NOMO-1 treated with DMSO at 0.1 percent for 48 hours (cell line): ENCODE measurements around the gene STMN3.
A peak's percentile ranks its signal among the peaks of the same experiment; 100 is the strongest.

Experiments
- DNase-seq: peaks from one replicate; lab custom pipeline; 2025; ENCODE audit not compliant: unreplicated experiment; lab: John Stamatoyannopoulos, UW

STMN3 gene

DNA sequence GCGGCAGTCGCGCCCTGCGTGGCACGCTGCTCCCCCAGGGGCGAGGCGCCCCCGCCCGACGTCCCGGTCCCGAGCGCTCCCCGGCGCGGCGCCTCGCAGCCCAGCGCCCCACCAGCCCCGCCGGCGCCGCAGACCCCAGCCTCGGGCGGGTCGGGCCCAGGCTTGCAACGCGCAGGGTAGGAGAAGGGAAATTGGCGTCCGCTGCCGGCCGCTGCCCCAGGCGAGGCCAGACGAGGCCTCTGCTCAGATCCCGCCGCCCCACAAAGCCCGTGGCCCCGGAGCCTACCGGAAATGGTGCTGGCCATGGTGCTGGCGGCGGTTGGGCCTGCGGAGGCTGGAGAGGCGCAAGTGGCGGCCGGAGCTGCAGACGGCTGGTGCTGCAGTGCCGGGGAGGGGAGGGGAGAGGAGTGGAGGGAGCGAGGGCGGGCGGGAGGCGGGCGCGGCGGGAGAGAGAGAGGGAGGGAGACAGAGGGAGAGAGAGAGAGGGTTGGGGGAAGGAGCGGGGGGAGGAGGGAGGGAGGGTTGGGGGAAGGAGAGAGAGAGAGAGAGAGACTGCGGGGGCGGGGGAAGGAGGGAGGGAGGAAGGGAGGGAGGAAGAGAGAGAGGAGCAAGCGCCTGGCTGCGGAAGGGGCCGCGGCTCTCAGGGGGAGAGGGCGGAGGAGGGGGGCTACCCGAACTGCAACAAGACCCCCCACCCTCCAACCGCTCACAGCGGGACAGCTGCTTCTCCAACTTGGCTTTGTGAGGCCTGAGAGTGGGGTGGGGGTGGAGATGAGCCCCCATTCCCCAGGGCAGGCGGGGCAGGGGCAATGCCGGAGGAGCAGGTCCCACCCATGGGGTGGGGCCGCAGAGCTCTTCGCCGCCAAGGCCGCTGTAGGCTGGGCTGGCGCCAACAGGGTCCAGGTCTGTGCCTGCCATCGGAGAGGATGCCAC is at the start of gene STMN3:
STMN3 (minus strand) TSS at position 384 of the 933 bp plus-strand sequence; CDS start at position 305, 79 bp downstream.
- DNase-seq: peak; percentile 81

DNA sequence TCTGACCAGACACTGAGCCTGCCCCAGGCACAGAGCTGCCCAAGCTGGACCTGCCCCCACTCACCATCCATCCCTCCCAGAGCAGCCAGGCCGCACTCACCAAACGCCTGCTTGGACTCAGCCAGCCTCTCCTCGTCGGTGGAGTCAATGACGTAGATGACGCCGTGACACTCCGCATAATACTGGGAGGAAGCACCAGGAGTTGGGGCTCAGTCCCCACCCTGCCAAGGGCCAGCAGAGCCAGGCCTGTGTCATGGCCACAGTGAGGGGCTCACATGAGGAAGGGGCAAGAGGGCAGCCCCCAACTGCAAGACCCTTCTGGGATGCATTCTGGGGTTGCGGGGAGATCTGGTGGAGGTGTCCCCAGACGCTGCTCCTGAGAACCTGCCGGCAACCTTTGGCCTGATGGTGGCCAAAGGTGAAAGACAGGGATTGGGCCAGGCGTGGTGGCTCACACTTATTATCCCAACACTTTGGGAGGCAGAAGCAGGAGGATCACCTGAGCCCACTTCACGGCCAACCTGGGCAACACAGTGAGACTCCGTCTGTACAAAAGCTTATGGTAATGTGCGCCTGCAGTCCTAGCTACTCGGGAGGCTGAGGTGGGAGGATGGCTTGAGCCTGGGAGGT is 48.9 kb upstream of the STMN3 start:
- DNase-seq: no peak

DNA sequence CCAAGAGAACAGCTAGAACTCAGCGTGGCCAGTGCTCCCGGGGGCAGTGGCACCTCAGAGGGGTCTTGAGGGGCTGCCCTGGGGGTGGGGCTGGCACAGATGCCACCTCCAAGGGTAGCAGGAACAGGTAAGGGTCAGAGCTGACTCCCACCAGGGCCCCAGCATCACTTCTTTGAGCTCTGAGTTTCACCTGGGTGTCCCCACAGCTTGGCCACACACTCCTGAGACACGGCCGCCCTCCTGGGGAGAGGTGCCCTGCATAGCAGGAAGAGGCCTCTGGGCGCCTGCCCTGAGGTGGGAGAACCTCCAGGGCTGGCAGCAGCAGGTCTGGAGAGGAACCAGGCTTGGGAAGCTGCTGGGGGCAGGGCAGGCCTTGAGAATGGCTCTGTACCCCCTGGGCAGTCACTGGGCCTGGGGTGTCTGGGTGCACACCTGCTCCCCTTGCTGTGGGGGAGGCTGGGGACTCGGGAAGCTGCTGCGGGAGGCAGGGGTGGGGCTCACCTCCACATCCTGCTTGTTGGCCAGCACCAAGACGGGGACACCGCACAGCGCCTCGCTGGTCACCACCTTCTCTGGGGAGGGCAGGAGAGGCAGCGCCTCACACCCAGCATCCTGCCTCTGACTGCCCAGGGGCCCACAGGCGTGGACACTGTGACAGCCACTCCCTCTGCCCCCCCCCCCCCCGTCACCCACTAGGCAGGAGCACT is 48.3 kb upstream of the STMN3 start:
- DNase-seq: no peak

DNA sequence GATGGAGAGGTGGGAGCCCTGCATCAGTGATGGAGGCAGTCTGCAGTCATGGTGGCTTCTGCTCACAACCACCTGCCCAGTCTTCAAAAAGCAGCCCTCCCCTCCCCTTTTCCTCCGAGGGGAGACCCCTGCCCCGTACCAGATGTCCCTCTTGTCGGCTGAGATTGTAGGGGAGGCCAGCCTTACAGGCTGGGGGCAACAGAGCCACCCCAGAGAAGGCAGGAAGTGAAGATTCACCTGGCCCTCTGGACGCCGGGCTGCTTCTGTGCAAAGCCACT is 47.8 kb upstream of the STMN3 start:
- no peak for DNase-seq

DNA sequence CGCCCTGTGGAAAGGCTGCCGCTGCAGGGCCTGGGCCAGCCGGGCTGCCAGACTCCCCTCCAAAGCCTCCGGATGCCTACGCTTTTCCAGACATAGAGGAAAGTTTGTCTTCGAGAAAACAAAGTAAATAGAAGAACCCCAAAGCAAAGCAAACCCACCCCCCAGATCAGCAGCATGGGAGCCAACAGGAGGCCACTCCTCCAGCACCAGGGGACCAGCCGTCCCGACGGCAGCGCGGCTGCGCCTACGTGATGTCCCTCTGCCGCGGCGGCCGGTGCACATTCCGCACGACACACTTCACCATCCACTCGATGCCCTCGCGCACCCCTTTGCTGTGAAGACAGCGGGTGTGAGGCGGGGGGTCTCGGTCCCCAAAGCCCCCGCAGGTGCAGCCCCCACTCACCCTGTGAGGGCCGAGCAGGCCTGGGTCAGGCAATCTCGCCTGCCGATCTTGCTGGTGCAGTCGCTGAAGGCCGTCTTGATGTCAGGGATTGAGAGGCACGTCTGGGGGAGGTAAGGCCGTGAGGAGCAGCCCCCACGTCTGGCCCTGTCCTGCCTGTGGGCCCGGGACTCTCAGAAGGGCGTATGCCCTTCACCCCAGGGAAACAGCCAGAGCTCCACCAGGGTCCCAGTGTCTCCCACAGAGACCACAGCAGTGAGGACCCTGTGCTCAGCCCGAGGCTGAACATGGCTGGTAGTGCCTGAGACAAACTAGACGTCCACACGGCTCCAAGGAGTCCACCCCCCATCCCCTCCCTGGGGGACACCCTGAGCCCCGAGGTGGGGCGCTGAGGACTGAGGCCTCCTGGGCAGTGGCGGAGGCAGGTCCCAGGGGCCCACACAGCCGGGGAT is 47.2 kb upstream of the STMN3 start:
- no peak for DNase-seq

DNA sequence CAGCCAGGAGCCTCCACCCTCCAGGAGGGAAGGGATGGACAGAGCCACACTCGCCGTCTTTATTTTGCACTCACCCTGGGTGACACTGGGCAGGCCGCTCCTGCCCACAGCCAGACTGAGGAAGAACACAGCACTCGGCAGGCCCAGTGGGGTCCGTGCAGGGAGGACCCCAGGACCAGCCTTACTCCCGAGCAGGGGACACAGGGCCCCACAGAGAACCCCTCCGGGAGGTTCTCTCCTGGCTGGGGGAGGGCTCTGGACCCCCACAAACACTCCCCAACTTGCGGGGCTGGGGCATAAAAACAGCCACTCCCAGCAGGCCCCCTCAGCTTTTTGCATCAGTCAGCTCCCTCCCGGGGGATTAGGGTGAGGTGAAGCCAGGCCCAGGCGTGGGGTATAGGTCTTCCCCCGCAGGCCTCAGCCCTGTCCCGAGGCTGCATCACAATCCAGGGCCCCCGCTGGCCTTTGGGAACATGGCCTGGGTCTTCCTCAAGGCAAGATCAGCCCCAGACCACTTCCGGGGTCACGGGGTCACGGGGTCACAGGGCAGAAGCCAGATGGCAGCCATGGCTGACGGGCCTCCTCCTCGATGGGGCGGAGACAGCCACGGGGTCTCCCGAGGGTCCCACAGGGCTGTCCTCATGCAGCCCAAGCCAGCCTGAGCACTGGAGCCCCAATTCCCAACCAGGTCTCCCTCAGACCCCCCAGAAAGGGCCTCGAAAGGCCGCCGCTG is 46.4 kb upstream of the STMN3 start:
- no peak for DNase-seq

DNA sequence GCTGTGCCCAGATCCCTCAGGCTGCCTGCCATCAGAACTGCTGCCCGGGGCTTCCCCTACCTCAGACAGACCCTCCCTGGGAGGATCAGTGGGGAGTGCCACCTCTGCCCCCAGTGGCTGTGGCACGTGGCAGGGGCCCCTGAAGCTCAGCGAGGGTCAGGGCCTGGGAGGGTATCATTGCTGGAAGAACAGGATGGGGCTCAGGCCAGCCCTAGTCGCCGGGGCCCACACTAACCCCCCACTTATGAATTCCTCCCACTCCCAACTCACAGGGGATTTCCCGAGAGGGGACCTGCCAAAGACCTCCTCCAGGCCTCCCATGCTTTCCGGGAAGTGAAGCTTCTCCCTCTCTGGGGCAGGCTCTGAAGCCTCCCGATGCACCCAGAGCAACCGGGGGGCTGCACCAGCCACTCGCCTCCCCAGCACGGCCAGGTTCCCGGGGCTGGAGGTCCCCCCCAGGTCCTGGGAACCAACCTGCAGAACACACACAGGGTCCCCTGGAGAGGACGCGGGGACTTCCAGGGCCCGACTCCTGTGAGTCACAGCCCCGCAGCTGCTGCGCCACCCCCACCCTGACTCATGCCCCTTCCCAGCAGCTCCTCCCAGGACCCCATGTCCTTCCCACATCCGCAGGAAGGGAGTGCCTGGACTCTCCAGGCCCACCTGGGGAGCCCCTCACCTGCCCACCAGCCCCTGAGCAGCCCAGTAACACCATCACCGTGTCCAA is 45.7 kb upstream of the STMN3 start:
- no peak for DNase-seq

DNA sequence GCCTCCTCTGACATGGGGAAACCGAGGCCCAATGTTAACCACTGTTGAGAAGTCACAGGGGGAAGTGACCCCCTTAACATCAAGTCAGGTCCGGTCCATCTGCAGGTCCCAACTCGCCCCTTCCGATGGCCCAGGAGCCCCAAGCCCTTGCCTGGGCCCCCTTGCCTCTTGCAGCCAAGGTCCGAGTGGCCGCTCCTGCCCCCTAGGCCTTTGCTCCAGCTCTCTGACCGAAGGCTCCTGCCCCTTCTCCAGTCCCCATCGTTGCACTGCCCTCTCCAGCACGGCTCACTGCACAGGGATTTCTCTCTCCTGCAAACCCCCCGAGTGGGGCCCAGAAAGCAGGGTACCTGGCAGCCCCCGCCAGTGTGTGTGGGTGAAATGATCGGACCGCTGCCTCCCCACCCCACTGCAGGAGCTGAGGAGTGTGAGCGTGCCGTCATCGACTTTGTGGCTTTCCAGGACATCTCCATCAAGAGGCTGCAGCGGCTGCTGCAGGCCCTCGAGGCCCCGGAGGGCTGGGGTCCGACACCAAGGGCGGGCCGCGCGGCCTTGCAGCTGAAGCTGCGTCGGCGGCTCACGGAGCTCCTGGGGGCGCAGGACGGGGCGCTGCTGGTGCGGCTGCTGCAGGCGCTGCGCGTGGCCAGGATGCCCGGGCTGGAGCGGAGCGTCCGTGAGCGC is 44.8 kb upstream of the STMN3 start:
- no peak for DNase-seq

DNA sequence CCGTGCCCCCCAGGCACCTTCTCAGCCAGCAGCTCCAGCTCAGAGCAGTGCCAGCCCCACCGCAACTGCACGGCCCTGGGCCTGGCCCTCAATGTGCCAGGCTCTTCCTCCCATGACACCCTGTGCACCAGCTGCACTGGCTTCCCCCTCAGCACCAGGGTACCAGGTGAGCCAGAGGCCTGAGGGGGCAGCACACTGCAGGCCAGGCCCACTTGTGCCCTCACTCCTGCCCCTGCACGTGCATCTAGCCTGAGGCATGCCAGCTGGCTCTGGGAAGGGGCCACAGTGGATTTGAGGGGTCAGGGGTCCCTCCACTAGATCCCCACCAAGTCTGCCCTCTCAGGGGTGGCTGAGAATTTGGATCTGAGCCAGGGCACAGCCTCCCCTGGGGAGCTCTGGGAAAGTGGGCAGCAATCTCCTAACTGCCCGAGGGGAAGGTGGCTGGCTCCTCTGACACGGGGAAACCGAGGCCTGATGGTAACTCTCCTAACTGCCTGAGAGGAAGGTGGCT is 44.2 kb upstream of the STMN3 start:
- no peak for DNase-seq

DNA sequence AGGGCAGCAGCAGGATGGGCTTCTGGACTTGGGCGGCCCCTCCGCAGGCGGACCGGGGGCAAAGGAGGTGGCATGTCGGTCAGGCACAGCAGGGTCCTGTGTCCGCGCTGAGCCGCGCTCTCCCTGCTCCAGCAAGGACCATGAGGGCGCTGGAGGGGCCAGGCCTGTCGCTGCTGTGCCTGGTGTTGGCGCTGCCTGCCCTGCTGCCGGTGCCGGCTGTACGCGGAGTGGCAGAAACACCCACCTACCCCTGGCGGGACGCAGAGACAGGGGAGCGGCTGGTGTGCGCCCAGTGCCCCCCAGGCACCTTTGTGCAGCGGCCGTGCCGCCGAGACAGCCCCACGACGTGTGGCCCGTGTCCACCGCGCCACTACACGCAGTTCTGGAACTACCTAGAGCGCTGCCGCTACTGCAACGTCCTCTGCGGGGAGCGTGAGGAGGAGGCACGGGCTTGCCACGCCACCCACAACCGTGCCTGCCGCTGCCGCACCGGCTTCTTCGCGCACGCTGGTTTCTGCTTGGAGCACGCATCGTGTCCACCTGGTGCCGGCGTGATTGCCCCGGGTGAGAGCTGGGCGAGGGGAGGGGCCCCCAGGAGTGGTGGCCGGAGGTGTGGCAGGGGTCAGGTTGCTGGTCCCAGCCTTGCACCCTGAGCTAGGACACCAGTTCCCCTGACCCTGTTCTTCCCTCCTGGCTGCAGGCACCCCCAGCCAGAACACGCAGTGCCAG is 43.6 kb upstream of the STMN3 start, which contains the start of gene TNFRSF6B:
TNFRSF6B (plus strand) TSS at position 25 of the 729 bp plus-strand sequence; CDS start at position 141, 116 bp downstream.
- no peak for DNase-seq

DNA sequence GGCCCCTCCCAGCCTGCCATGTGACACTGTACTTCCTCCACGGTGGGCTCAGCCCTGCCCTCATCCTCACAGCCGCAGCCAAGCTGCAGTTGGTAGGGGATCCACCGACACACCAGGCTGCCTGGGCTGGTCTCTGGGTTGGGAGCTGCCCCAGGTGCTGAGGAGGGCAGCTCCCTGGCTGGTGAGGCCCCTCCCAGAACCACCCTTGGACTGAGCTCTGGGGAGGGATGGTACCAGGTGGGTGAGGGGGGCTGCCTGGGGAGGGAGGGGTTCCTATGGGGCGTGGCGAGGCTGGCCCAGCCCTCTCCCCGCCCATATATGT is 43.0 kb upstream of the STMN3 start:
- DNase-seq: no peak

DNA sequence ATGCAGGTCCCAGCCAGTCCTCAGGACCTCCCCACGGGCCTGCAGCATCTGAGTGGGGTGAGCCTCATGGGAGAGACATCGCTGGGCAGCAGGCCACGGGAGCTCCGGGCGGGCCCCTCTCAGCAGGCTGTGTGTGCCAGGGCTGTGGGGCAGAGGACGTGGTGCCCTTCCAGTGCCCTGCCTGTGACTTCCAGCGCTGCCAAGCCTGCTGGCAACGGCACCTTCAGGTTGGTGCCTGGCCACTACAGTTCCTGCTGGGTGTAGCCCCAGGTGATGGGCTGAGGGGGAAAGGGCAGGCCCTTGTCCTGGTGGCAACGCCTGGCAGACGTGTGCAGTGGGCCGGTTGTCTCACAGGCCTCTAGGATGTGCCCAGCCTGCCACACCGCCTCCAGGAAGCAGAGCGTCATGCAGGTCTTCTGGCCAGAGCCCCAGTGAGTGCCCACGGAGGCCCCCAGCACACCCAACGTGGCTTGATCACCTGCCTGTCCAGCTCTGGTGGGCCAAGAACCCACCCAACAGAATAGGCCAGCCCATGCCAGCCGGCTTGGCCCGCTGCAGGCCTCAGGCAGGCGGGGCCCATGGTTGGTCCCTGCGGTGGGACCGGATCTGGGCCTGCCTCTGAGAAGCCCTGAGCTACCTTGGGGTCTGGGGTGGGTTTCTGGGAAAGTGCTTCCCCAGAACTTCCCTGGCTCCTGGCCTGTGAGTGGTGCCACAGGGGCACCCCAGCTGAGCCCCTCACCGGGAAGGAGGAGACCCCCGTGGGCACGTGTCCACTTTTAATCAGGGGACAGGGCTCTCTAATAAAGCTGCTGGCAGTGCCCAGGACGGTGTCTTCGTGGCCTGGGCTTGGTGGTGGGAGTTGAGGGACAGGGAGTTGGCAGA is 42.4 kb upstream of the STMN3 start:
- DNase-seq: no peak

DNA sequence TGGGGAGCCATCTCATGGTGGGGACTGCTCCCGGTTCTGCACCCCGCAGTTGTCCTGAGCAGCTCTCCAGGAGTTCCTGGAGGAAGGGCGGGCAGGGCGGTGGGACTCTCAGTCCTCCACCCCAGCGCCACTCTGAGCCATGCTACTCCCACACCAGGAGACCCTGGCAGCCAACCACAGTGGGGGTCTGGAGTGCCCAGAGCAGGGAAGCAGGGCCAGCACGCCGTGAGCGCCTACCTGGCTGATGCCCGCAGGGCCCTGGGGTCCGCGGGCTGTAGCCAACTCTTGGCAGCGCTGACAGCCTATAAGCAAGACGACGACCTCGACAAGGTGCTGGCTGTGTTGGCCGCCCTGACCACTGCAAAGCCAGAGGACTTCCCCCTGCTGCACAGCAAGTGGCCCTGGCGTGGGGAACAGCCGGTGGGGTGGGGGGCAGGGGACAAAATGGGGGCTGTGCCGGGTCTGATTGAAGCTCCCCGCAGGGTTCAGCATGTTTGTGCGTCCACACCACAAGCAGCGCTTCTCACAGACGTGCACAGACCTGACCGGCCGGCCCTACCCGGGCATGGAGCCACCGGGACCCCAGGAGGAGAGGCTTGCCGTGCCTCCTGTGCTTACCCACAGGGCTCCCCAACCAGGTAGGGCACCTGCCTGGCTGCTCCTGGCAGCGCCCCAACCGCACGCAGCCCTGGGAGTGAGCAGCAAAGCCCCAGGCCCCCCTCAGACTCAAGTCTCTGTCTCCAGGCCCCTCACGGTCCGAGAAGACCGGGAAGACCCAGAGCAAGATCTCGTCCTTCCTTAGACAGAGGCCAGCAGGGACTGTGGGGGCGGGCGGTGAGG is 41.6 kb upstream of the STMN3 start:
- no peak for DNase-seq

DNA sequence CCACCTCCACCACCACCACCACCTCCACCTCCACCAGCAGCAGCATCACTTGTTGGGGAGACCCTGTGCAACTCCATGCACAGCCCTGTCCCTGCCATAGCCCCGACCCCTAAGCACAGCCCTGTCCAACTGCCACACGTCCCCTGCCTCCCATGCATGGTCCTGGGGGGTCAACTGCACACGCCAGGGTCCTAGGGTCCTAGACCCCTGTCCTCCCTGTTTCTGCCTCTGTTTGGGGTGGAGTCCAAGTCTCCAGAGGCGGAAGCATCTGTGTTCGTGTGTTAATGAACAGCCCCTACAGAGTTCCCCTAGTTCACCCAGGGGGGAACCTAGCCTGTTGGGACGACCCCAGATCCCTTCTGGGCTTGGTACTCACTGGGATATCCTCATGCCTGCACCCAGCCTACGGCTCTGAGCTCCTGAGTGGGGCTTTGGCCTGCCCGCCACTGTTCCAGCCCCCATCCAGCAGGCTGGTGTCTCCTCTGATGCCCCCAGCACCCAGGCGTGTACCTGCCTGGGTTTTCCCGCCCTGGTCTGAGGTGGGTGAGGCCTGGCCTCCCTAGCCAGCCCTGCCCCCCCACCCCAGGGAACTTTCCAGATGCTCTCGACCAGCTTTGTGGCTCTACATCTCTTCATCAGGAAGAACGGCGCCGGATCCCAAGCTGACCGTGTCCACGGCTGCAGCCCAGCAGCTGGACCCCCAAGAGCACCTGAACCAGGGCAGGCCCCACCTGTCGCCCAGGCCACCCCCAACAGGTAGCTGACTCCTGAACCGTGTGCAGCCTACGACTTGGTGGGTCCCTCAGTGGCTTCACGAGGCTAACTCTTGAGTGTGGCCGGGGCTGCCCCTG is 40.7 kb upstream of the STMN3 start:
- DNase-seq: no peak

DNA sequence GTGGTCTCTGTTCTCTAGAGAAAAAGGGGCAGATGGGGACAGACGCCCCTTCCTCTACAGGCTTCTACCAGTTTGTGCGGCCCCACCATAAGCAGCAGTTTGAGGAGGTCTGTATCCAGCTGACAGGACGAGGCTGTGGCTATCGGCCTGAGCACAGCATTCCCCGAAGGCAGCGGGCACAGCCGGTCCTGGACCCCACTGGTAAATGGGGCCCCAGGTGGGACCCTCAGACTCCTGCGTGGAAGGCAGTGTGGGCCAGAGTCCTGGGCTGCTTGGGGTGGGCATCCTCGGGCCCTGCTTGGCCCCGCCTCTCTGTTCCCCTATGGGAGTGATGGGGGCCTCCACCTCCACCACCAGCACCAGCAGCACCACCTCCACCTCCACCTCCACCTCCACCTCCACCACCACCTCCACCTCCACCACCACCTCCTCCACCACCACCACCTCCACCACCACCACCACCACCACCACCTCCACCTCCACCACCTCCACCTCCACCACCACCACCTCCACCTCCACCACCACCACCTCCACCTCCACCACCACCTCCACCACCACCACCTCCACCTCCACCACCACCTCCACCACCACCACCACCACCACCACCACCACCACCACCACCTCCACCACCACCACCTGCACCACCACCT is 40.0 kb upstream of the STMN3 start:
- no peak for DNase-seq
